HEK293 (cell line): ENCODE measurements around the gene ELAVL3.

ENCODE experiments used
- CTCF ChIA-PET: fragments of 350-600 bp; formaldehyde crosslinking; extraction: SDS; loops from one replicate; lab custom pipeline; 2021; ENCODE audit warnings: antibody characterized with exemption; lab: Yijun Ruan, JAX
- POLR2A ChIA-PET: fragments of 300-600 bp; formaldehyde crosslinking; extraction: SDS; loops from one replicate; lab custom pipeline; 2020; ENCODE audit warnings: antibody characterized with exemption, inconsistent platforms; lab: Yijun Ruan, JAX
- H3K27ac ChIP-seq: fragments of 200-500 bp; sonication (Bioruptor generic); 2 replicates; pipeline ENCODE4 v1.5.1; 2014; ENCODE audit warnings: low read depth, low read length, control low read depth, inconsistent platforms; ENCODE audit errors: extremely low read depth
- H3K36me3 ChIP-seq, 2 experiments: fragments of 200-500 bp in 1 of 2; sonication (Bioruptor generic) in 1 of 2; 1 replicate in 1 of 2; 2 replicates in 1 of 2; pipeline ENCODE4 v1.5.1; 2014 to 2017; ENCODE audit warnings: inconsistent platforms in 2 of 2, low read length in 2 of 2; ENCODE audit not compliant: control insufficient read depth in 2 of 2, insufficient read depth in 1 of 2
- H3K4me1 ChIP-seq: fragments of 200-500 bp; sonication (Bioruptor generic); 2 replicates; pipeline ENCODE4 v1.5.1; 2014; ENCODE audit warnings: mild to moderate bottlenecking, low read length, inconsistent platforms; ENCODE audit not compliant: control insufficient read depth, insufficient read depth
- H3K4me3 ChIP-seq: 2 replicates; pipeline ENCODE4 v1.5.1; 2011; ENCODE audit warnings: low read depth, mild to moderate bottlenecking, control low read depth, low read length, moderate library complexity
- H3K9me3 ChIP-seq: fragments of 200-500 bp; sonication (Bioruptor generic); 2 replicates; pipeline ENCODE4 v1.5.1; 2014; ENCODE audit warnings: low read depth, low read length, inconsistent platforms; ENCODE audit not compliant: control insufficient read depth, insufficient read depth
- ATF2 ChIP-seq: fragments of 450-650 bp; formaldehyde crosslinking; IDR thresholded peaks from 2 replicates; pipeline ENCODE4 v1.5.1; 2016; ENCODE audit warnings: missing biosample characterization, missing genetic modification characterization, low read depth
- IKZF3 ChIP-seq: fragments of 450-650 bp; IDR thresholded peaks from 2 replicates; pipeline ENCODE4 v1.5.0; 2018; ENCODE audit warnings: missing biosample characterization, mild to moderate bottlenecking, missing genetic modification characterization, moderate library complexity
- KLF8 ChIP-seq: fragments of 450-650 bp; formaldehyde crosslinking; IDR thresholded peaks from 2 replicates; pipeline ENCODE4 v1.5.1; 2016; ENCODE audit warnings: missing biosample characterization, missing genetic modification characterization
- SETDB1 ChIP-seq: IDR thresholded peaks from one replicate; pipeline ENCODE4 v1.6.1; 2017; ENCODE audit warnings: mild to moderate bottlenecking, low read length, moderate library complexity, mixed read lengths; ENCODE audit not compliant: insufficient read length
- SP2 ChIP-seq: fragments of 450-650 bp; formaldehyde crosslinking; IDR thresholded peaks from 2 replicates; pipeline ENCODE4 v1.5.1; 2016; ENCODE audit warnings: missing biosample characterization, missing genetic modification characterization
- SP3 ChIP-seq: fragments of 450-650 bp; formaldehyde crosslinking; IDR thresholded peaks from 2 replicates; pipeline ENCODE4 v1.5.1; 2016; ENCODE audit warnings: missing biosample characterization, missing genetic modification characterization
- ZBTB11 ChIP-seq: fragments of 450-650 bp; formaldehyde crosslinking; conservative IDR thresholded peaks from 2 replicates; pipeline ENCODE4 v1.5.1; 2016; ENCODE audit warnings: low read depth, missing biosample characterization, missing genetic modification characterization
- ZBTB44 ChIP-seq: fragments of 450-650 bp; IDR thresholded peaks from 2 replicates; pipeline ENCODE4 v1.5.1; 2018; ENCODE audit warnings: missing biosample characterization, mild to moderate bottlenecking, missing genetic modification characterization
- ZFP41 ChIP-seq: fragments of 450-650 bp; formaldehyde crosslinking; IDR thresholded peaks from 2 replicates; pipeline ENCODE4 v1.5.1; 2016; ENCODE audit warnings: missing biosample characterization, missing genetic modification characterization, borderline replicate concordance
- ZNF133 ChIP-seq: fragments of 450-650 bp; formaldehyde crosslinking; IDR thresholded peaks from 2 replicates; pipeline ENCODE4 v1.5.1; 2016; ENCODE audit warnings: missing biosample characterization, missing genetic modification characterization
- ZNF138 ChIP-seq: fragments of 450-650 bp; formaldehyde crosslinking; IDR thresholded peaks from 2 replicates; pipeline ENCODE4 v1.5.1; 2016; ENCODE audit warnings: missing biosample characterization, missing genetic modification characterization, borderline replicate concordance
- ZNF175 ChIP-seq: fragments of 450-650 bp; formaldehyde crosslinking; IDR thresholded peaks from 2 replicates; pipeline ENCODE4 v1.5.1; 2016; ENCODE audit warnings: missing biosample characterization, missing genetic modification characterization
- ZNF211 ChIP-seq: fragments of 450-650 bp; formaldehyde crosslinking; IDR thresholded peaks from 2 replicates; pipeline ENCODE4 v1.5.1; 2016; ENCODE audit warnings: low read depth, missing biosample characterization, missing genetic modification characterization
- ZNF214 ChIP-seq: fragments of 450-650 bp; formaldehyde crosslinking; IDR thresholded peaks from 2 replicates; pipeline ENCODE4 v1.5.1; 2017; ENCODE audit warnings: missing biosample characterization, mild to moderate bottlenecking, missing genetic modification characterization, borderline replicate concordance
- ZNF239 ChIP-seq: fragments of 450-650 bp; formaldehyde crosslinking; IDR thresholded peaks from 2 replicates; pipeline ENCODE4 v1.5.1; 2016; ENCODE audit warnings: missing biosample characterization, missing genetic modification characterization
- ZNF521 ChIP-seq: fragments of 450-650 bp; formaldehyde crosslinking; IDR thresholded peaks from 2 replicates; pipeline ENCODE4 v1.5.1; 2017; ENCODE audit warnings: missing biosample characterization, mild to moderate bottlenecking, missing genetic modification characterization
- ZNF600 ChIP-seq: fragments of 450-650 bp; formaldehyde crosslinking; IDR thresholded peaks from 2 replicates; pipeline ENCODE4 v1.5.1; 2016; ENCODE audit warnings: missing biosample characterization, missing genetic modification characterization
- ZNF670 ChIP-seq: fragments of 450-650 bp; formaldehyde crosslinking; IDR thresholded peaks from 2 replicates; pipeline ENCODE4 v1.5.1; 2016; ENCODE audit warnings: missing biosample characterization, missing genetic modification characterization, low read depth
- ZNF791 ChIP-seq: fragments of 450-650 bp; formaldehyde crosslinking; IDR thresholded peaks from 2 replicates; pipeline ENCODE4 v1.5.1; 2016; ENCODE audit warnings: missing biosample characterization, missing genetic modification characterization
- ZXDB ChIP-seq: fragments of 450-650 bp; formaldehyde crosslinking; IDR thresholded peaks from 2 replicates; pipeline ENCODE4 v1.5.1; 2016; ENCODE audit warnings: missing biosample characterization, missing genetic modification characterization

The ELAVL3 gene

GRCh38 chr19:11422163-11423065 is 58.4 kb downstream of the ELAVL3 start (continued):
- TF ChIP-seq ATF2 (tag by site-specific recombination) (no peak), ZNF791 (no peak), ZNF670 (tag by site-specific recombination) (no peak), ZNF239 (tag by site-specific recombination) (no peak), SETDB1 (no peak), ZFP41 (tag by site-specific recombination) (no peak), IKZF3 (tag by site-specific recombination) (no peak)

- ChIA-PET POLR2A (interaction anchor here (1.1 to 1.4 kb wide), 2 partner anchors 38 to 46 kb away, joined by 4 to 6 read pairs; no protein-coding TSS in a partner anchor), CTCF (interaction anchor here (0.6 to 1.4 kb wide), 4 partner anchors 12 to 40 kb away, joined by 4 read pairs; no protein-coding TSS in a partner anchor)
- Histone ChIP-seq H3K36me3 (no peaks in the 10 kb centered on the region), H3K4me1 (no peaks in the 10 kb centered on the region), H3K4me3 (no peak overlapping the region), H3K9me3 (no peaks in the 10 kb centered on the region), H3K27ac (no peak overlapping the region)
- TF ChIP-seq ZNF133 (tag by site-specific recombination) (no peak), ZBTB44 (peak; percentile 96), ZNF600 (tag by site-specific recombination) (peak; percentile 42; the same call in 1 of the 2 replicates), KLF8 (tag by site-specific recombination) (peak; percentile 61; the same call in 1 of the 2 replicates), ZNF211 (no peak), SP3 (tag by site-specific recombination) (peak; percentile 61), SP2 (tag by site-specific recombination) (peak; percentile 34; the same call in 1 of the 2 replicates)
Observed at GRCh38 chr19:11421371-11422098, 59.3 kb downstream of the ELAVL3 start.

GRCh38 chr19:11420429-11421370 is 60.1 kb downstream of the ELAVL3 start:
- H3K27ac ChIP-seq, result no peak overlapping the region
- CTCF ChIA-PET, result interaction anchor here (0.6 to 8.3 kb wide), 9 partner anchors 10 to 268 kb away, joined by 3 to 66 read pairs (median 4); partner anchors contain the start of genes EPOR and SWSAP1
- H3K9me3 ChIP-seq, result no peaks in the 10 kb centered on the region
- no peak overlapping the region for H3K4me3 ChIP-seq
- H3K4me1 ChIP-seq, result no peaks in the 10 kb centered on the region
- H3K36me3 ChIP-seq, result no peaks in the 10 kb centered on the region
- POLR2A ChIA-PET, result interaction anchor here (1.0 kb wide), 1 partner anchor 40 kb away, joined by 5 read pairs; no protein-coding TSS in a partner anchor
- no peak for TF ChIP-seq ZNF175 (tag by site-specific recombination)
- TF ChIP-seq ZXDB (tag by site-specific recombination), result 0 out of 2 replicates have a peak, but pooled peaks have one; percentile 12
- no peak for TF ChIP-seq ZFP41 (tag by site-specific recombination)
- no peak for TF ChIP-seq ZNF214
- TF ChIP-seq ZNF138 (tag by site-specific recombination), result no peak
- TF ChIP-seq ATF2 (tag by site-specific recombination), result no peak
- TF ChIP-seq ZNF521, result no peak
- peak; percentile 19; the same call in 1 of the 2 replicates for TF ChIP-seq ZBTB11 (tag by site-specific recombination)
